ENCODE data around the gene ATP2C2.

GRCh38 chr16:84357191-84357651 lies 11.1 kb upstream of the ATP2C2 start:
- TF ChIP-seq CTCF (IDR thresholded peaks at IDR 0.05) = no peak
- no peak for TF ChIP-seq EZH2phosphoT487 (IDR thresholded peaks at IDR 0.05)

Measured in neural progenitor cell (in vitro differentiated cells).